ENCODE measurements around the gene GALR3. TPM values are rescaled to one million over a fixed set of nuclear protein-coding genes. Genes with fewer than 3 reads are reported as not detected.

Gene GALR3
- total RNA-seq, 3 donors from 2014 or later (not counting 1 experiment from before 2014, with no cell fraction given) = 0.24 to 0.32 TPM; not detected in 1

DNA sequence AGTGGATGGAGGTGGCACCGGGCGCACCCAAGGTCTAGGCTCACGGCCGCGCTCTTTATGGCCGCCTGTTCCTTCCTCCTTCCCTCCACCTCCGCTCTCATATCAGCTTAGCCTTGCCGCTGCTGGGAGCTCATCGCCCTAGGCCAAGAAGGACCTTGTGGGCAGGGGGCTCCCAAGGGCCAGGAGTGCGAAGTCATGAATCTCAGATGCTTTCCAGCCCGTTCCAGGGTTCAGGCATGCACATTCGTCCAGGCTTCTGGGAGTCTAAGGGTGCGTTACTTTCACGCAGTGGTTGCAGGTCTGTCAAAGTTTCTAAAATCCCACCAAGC is 4.1 kb upstream of the GALR3 start:
- no peak overlapping the region for H3K4me3 ChIP-seq (ENCODE audit: low read length)
- no peaks in the 10 kb centered on the region for H3K27me3 ChIP-seq (ENCODE audit: control insufficient read depth, insufficient read depth, low read length)
- no peaks in the 10 kb centered on the region for H3K9me3 ChIP-seq (ENCODE audit: control insufficient read depth, insufficient read depth, low read length)
- H3K27ac Mint-ChIP-seq = no peak overlapping the region
- H3K4me1 Mint-ChIP-seq = peaks cover 0 to 14% of the 10 kb centered on the region in 2 donors
- H3K9me3 Mint-ChIP-seq = no peaks in the 10 kb centered on the region
- H3K36me3 ChIP-seq (ENCODE audit: control insufficient read depth, insufficient read depth, low read length) = no peaks in the 10 kb centered on the region
- intact Hi-C loops (cut with micrococcal nuclease) = loop anchor here (5.0 kb wide), 1 partner anchor 133 kb away; the partner anchor contains the start of genes C22orf23 and POLR2F
- H3K4me3 Mint-ChIP-seq = peak overlapping the region; percentile 69
- H3K36me3 Mint-ChIP-seq = no peaks in the 10 kb centered on the region
- H3K4me1 ChIP-seq (ENCODE audit: control insufficient read depth, insufficient read depth, low read length) = peaks cover 21% of the 10 kb centered on the region
- 26% methylated on average over 14 of the region's 14 CpGs for WGBS (ENCODE audit: insufficient coverage)
- DNase-seq (no peak), ATAC-seq (no peak)
- TF ChIP-seq CTCF (IDR thresholded peaks at IDR 0.05) = no peak
- H3K27ac ChIP-seq (ENCODE audit: low read length) = no peak overlapping the region
- H3K27me3 Mint-ChIP-seq (ENCODE audit: low read depth in 2 of 2) = peaks cover 0 to 17% of the 10 kb centered on the region in 2 donors

DNA sequence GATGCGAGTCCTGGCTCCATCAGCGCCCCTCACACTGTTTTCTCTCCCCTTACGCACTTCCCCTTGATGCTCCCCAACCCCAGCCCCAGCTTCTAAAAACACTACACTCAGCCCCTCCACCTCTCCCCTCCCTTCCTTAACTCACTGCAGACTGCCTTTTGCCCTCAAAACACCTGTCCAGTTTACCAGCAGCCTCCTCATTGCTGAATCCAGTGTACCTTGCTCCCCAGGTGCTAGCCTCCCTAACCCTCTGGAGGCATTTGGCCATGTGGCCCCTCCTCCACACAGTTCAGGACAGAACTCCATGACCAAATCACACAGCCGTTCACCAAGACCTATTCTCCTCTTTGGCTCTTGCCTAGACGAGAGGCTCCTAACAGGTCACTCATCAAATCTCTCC is 2.8 kb upstream of the GALR3 start:
- intact Hi-C loops (cut with micrococcal nuclease) = no loop called here
- 91% methylated on average over 5 of the region's 5 CpGs for whole genome bisulfite sequencing (ENCODE audit: insufficient coverage)
- no peaks in the 10 kb centered on the region for H3K9me3 Mint-ChIP-seq
- H3K27me3 Mint-ChIP-seq (ENCODE audit: low read depth in 2 of 2) = peaks cover 0 to 21% of the 10 kb centered on the region in 2 donors
- H3K4me1 ChIP-seq (ENCODE audit: control insufficient read depth, insufficient read depth, low read length) = peaks cover 25% of the 10 kb centered on the region
- H3K9me3 ChIP-seq (ENCODE audit: control insufficient read depth, insufficient read depth, low read length) = no peaks in the 10 kb centered on the region
- no peaks in the 10 kb centered on the region for H3K36me3 Mint-ChIP-seq
- H3K27ac ChIP-seq (ENCODE audit: low read length) = no peak overlapping the region
- H3K4me3 ChIP-seq (ENCODE audit: low read length) = no peak overlapping the region
- H3K36me3 ChIP-seq (ENCODE audit: control insufficient read depth, insufficient read depth, low read length) = no peaks in the 10 kb centered on the region
- no peak overlapping the region for H3K4me3 Mint-ChIP-seq
- no peak overlapping the region for H3K27ac Mint-ChIP-seq
- no peak for TF ChIP-seq CTCF (IDR thresholded peaks at IDR 0.05)
- H3K4me1 Mint-ChIP-seq = peaks cover 0 to 15% of the 10 kb centered on the region in 2 donors
- ATAC-seq = no peak
- no peak for DNase-seq
- H3K27me3 ChIP-seq (ENCODE audit: control insufficient read depth, insufficient read depth, low read length) = no peaks in the 10 kb centered on the region

- WGBS (ENCODE audit: insufficient coverage) = 83% methylated on average over 8 of the region's 8 CpGs
- H3K9me3 Mint-ChIP-seq = no peaks in the 10 kb centered on the region
- H3K27ac Mint-ChIP-seq = no peak overlapping the region
- Histone ChIP-seq H3K36me3 (ENCODE audit: control insufficient read depth, insufficient read depth, low read length) (no peaks in the 10 kb centered on the region), H3K27me3 (ENCODE audit: control insufficient read depth, insufficient read depth, low read length) (no peaks in the 10 kb centered on the region), H3K27ac (ENCODE audit: low read length) (no peak overlapping the region), H3K4me1 (ENCODE audit: control insufficient read depth, insufficient read depth, low read length) (peaks cover 24% of the 10 kb centered on the region), H3K4me3 (ENCODE audit: low read length) (no peak overlapping the region), H3K9me3 (ENCODE audit: control insufficient read depth, insufficient read depth, low read length) (no peaks in the 10 kb centered on the region)
- ATAC-seq (no peak), DNase-seq (no peak)
- no peak for TF ChIP-seq CTCF (IDR thresholded peaks at IDR 0.05)
- peaks cover 0 to 21% of the 10 kb centered on the region in 2 donors for H3K27me3 Mint-ChIP-seq (ENCODE audit: low read depth in 2 of 2)
- H3K4me3 Mint-ChIP-seq = peak overlapping the region; percentile 21
- peaks cover 0 to 20% of the 10 kb centered on the region in 2 donors for H3K4me1 Mint-ChIP-seq
- intact Hi-C loops (cut with micrococcal nuclease) = no loop called here
- H3K36me3 Mint-ChIP-seq = no peaks in the 10 kb centered on the region
Measured at GRCh38 chr22:37822079-37822833, 926 bp upstream of the GALR3 start.
